Stimulated activated CD4-positive, alpha-beta T cell treated with anti-CD3 and anti-CD28 coated beads, Interleukin-15, amount 100 ng/mL, for 48 hours (primary cell): ENCODE results near the gene PRELP.

Experiments used
- DNase-seq, 2 donors: peaks; one replicate each; pipeline ENCODE4 v3.0.0-alpha.2; 2020; ENCODE audit warnings: low read depth in 2 of 2

The PRELP gene

DNA sequence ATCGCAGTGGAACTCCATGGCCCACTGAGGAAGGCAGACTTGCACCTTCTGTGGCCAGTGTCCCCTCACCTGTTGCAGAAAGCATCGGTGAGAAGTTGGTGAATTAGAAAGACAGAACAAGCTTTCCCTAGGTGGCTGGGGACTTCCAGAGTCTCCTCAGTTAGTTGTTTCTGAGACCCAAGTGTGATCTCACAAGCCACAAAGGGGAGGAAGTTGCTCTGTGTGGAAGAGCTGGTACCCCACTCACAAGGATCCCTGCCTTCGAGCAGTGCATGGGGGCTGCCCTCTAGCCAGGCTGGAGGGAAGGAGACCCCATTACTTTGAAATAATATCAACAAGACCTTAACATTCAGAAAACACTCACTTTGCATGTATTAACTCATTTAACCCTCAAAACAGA is 2.1 kb downstream of the PRELP start:
- no peak for DNase-seq

DNA sequence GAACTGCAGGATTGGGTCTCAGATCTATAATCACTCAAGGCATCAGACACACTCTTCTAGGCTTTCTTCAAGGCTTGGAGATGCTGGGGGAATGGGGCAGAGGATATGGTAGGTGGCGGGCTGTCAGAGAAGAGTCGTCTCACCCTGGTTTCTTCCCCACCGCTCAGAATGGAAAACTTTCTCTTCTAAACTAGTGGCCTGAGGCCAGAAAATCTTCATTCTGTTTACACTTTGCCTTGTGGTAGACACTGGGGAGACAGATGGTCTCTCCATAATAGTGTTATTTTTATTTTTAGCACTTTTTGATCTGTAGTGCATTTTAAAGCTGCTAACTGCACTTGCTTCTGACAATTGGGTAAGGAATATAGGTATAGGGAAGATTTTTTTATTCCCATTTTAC is 2.6 kb downstream of the PRELP start:
- DNase-seq = no peak

DNA sequence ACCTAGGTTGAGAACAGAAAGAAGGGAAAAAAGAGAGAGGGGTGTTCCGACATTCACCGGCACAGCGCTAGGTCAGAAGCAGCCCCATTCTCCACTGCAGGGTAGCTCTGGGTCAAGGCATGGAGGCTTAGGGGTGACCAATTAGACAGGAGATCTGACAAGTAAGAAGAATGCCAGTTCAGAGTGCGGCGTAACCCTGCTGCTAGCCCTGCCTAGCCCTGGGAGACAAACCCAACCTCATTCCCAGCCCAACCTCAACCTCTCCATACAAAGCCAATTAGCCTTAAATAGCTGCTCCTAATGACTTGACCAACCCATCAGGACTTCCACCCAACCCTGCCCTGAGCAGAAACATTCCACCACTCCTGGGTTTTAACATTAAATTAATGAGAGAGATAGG is 3.4 kb downstream of the PRELP start:
- no peak for DNase-seq

DNA sequence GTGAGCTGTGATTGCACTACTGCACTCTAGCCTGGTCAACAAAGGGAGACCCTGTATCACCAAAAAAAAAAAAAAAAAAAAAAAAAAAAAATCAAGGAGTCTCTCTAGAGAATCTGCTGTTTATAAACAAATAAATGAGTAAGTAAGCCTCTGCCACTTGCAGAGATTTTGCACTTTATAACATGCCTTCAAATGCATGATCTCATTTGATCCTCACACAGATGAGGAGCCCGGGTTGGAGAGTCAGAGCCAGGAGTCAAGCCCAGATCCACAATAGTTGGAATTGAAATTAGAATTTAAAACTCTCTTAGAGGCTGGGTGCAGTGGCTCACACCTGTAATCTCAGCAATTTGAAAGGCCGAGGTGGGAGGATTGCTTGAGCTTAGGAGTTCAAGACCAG is 4.0 kb downstream of the PRELP start:
- DNase-seq = no peak

DNA sequence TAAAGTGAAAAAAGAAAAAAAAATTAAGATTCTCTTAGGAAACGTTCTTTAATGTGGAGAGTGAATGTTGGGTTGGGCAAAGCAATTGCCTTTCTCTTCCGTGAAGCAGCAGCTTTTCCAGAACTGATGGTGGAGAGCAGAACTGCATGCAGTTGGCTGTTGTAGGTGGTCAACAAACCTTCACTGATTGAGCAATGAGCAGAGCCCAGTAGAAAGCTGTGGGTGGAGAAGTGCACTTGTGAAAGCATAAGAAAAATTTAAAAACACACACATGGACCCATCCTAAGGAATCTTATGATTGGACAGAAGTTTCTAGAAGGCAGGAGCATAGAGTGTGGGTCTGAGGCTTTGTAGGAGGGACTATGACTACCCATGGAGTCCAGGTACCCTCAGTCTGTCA is 4.5 kb downstream of the PRELP start:
- no peak for DNase-seq

DNA sequence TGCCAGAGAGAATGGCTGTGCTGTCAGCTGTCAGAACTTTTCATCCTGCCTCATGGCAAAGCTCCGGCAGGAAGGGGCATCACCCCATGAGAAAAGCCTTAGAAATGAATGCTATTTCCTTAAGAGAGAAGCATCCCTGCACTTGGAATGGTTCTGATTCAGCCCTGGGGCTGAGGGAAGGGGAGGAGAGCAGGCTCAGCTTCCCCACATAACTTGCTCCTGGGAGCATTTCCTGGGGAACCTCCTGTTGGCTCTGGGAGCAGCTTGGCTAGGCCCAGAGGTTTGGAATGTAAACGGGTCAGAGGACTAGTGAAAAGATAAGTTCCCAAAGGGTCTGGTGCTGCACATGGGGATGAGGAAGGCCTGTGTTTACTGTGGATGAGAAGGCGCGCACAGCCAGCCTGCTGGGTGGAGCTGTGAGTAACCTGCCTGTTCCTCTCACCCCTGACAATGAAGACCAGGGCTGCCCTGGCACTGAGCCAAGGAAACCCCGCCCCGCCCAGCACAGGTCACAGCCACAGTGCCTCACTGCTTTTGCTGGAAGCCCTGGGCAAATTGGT is 5.0 kb downstream of the PRELP start:
- DNase-seq = peak in 1 of 2 donors; percentile 23

DNA sequence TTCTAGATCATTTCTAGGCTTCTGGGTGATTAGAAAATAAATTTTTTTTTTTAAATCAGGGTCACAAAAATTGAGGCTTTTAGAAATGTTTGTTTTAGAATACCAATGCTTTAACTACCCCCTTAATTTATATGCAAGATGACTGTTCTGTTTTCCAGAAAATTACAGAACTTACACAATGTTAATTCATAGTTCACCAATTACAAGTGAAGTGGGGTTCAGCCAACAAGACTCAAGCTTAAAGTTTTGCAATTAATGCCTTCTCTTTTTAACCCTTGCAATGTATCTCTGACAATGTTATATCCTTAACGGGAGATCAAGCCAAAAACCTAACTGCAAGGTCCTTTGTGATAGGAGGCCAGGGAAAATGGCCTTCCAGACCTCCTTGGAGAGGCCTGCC is 5.6 kb downstream of the PRELP start:
- DNase-seq = no peak

DNA sequence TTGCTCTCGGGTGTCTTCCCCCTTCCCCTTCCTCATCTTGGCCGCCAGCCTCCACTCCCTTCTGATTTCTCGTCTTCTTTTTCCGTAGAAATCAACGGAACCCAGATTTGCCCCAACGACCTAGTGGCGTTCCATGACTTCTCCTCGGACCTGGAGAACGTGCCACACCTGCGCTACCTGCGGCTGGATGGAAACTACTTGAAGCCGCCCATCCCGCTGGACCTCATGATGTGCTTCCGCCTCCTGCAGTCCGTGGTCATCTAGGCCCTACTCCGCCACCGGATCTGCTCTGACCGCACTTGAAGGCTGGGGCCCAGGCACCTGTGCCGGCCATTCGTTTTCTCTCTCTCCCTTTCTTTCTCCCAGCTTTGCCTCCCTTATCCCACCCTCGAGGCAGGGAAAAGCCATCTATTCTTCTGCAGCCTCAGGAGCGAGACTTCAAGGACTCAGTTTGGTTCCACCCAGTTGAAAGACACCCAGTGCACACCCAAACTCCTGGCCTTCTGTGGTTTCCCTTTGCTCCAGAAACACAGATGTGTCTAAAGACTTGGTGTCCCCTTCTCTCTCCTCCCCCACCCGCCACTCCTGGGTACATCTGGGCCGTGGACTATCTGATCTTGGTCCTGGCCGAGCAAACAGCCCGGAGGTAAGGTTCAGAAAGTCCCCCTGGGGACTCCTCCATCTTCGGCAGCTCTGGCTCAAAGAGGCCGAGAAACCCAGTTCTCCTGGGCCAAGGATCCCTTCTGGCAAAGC is 11.2 kb downstream of the PRELP start:
- no peak for DNase-seq

DNA sequence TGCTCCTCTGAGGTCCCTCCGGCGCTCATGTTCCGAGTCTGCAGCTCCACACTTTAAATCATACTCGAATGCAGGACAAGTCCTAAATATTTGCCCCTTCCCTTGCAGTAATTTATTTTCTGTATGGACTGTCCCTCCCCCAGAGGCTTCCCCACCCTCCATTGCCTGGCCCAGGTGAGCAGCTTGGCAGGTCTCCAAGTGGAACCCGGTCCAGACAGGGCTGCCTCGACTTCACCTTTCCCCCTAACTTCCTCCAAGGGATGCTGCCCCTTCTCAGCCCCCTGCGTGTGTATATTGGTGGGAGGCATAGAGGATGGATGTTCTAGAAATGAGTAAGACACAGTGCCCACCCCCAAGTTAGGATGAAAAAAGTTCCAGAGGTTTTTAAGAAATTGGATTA is 12.9 kb downstream of the PRELP start:
- no peak for DNase-seq

DNA sequence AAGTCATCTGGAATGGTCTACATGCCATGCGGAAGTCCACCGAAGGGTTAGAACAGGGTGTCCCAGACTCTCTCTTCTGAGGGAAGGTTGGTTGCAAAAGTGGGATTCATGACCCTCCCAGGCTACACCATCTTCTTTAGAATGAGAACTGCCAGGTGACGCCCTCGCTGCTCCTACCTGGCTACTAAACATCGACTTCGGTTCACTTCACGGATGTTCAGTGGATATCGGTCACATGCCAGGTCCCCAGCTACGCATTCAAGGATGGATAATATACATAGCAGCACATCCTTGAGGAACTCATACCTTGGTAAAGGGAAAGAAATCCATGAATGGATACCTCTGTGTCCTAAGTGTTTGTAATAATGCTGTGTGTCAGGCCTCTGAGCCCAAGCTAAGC is 15.0 kb downstream of the PRELP start:
- no peak for DNase-seq

DNA sequence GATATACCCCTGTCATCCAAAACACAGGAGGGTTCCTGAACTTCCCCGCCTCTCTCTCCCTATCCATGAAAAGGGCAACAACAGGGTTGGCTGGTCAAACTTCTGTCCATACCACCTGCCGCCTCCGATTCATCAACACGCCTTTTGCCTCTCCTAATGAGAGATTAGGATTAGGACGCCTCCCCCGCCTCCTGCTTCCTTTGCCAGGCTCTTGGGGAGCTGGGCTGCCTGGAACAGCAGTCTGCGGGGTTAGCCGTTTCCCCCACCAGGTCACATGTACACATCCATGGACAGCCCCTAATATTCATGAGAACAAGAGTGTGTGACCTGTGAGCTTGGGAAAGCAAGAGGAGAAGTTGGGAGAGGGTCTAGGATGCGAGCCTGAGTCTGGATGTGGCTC is 16.1 kb downstream of the PRELP start:
- DNase-seq = no peak

DNA sequence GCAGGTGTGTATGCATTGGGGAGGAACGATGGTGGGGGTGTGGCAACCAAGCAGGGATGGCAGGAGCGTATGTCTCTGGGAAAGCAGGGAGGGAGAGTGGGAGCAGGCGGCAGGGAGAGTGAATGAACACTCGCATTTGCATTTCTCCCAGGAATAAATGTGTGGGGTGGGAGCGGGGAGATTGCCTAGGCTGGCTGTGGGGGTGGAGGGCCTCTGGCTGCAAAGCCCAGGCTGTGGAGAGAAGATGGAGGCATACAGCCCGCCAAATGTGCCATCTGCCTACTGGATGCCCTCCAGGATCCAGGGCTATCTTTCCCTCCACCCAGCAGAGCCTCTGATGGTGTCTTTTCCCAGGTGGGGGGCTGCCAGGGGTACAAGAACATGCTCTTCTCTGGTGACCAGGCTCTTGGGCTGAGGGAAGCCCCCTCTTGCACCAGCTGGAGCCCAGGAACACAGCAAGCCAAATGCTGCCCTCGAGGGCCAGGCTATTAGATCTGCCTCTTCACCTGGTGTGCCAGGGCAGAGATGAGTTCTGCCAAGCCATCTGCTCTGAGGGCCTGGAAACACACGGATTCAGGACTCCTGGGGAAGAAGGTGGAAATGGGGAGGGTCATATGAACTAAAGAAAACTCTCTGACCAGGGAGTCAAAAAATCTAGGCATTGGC is 16.6 kb downstream of the PRELP start:
- DNase-seq = no peak

DNA sequence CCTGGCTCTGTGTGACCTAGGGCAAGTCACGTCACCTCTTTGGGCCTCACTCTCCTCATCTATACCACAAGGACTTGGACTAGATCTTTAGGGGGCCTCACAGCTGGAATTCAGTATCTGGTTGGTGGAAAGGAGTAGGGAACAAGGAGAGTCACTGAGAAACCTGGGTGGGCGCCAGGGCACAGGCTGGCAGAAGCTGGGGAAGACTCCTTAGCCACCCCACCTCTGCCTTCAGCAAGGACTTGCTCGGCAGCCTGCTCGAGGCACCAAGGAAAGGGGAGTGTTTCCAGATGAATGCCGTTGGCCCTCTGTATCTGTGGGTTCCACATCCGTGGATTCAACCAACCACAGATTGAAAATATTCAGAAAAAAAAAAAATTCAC is 17.1 kb downstream of the PRELP start:
- DNase-seq = no peak

DNA sequence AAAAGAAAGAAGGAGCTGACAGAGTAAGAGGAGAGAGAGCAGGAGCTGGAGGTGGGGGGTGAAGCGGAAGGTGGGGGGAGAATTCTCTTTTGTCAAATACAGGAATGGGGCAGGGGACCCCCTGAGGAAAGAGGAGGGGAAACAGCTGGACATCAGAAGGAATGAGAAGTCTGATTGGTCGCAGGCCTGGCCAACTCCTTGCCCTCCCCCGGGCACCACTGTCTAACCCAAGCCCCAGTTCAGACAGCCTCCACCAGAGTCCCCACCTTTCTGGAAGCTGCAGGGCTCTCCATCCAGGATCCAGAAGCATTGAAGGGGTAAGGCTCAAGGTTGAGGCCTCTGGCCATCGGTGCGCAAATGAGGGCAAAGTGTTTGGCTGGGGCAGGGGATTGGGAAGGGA is 18.3 kb downstream of the PRELP start, which contains the start of gene OPTC:
TSS of gene OPTC (plus strand) at position 253 of the 400 bp plus-strand sequence. CDS start 1,853 bp downstream, outside the sequence.
- no peak for DNase-seq

DNA sequence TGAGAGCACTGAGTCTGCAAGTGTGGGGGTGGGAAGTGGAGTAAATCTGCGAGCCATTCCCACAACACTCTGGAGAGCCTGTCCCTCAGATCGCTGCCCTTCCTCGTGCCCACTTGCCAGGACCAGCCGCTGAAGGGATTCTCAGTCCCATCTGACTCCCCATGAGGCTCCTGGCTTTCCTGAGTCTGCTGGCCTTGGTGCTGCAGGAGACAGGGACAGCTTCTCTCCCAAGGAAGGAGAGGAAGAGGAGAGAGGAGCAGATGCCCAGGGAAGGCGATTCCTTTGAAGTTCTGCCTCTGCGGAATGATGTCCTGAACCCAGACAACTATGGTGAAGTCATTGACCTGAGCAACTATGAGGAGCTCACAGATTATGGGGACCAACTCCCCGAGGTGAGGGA is 20.2 kb downstream of the PRELP start:
- DNase-seq = no peak

DNA sequence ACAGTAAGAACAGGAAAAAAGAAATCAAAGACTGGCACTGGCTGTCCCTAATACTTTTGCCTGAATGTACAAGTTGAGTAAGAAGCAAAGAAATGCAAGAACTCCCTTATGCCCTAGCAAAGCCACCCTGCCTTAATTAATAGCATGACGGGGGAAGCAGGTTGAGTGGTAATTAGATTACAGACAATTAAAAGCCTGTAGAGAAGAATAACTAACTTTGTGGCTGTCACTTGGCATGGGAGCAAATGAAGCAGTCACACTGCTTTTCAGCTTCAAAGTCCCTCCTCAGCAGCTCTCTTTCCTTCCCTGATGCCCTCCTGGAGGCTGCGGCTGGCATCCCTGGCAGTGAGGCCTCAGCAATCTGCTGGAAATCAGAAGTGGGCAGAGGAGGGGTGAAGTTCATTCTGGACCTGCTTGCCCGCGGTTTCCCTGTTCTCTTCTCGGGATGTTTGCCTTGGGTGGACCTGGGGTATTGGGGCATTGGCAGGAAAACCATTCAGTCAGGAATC is 21.7 kb downstream of the PRELP start:
- DNase-seq = no peak

DNA sequence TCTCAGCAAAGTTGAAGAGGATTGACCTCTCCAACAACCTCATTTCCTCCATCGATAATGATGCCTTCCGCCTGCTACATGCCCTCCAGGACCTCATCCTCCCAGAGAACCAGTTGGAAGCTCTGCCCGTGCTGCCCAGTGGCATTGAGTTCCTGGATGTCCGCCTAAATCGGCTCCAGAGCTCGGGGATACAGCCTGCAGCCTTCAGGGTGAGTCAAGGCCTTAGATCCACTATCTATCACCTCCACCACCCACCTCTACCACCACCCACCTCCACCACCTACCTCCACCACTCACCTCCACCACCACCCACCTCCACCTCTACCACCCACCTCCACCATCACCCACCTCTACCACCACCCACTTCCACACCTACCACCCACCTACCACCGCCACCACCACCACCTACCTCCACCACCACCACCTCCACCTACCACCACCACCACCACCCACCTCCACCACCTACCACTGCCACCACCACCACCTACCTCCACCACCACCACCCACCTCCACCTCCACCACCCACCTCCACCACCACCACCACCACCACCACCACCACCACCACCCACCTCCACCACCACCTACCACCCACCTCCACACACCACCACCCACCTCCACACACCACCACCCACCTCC is 24.2 kb downstream of the PRELP start:
- no peak for DNase-seq

DNA sequence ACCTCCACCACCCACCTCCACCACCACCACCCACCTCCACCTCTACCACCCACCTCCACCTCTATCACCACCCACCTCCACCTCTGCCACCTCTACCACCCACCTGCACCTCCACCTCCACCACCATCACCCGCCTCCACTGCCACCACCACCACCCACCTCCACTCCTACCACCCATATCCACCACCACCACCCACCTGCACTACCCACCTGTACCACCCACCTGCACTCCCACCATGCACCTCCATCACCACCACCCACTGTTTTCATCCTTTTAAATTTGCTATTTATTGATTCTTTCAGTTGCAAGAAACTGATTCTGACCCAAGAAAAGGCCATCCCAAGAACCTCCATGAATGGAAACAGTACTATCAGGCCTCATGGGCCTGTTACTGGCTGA is 24.7 kb downstream of the PRELP start:
- DNase-seq = no peak

DNA sequence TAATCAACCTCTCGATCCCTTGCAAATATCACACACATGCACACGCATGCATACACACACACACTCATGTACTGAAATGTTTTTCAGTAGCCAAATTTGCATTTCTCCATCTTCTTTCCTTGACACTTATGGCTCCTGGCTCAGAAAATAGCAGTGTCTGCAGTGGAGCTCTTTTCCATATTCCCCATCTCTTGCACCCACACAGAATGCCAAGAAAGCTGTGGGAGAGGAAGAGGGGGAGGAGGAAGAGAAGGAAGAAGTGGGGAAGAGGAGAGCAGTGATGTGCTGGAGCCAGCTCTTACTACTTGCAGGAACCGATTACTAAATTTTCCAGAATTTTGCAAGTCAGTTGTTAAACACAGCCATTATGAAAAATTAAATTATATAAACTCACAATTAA is 28.2 kb downstream of the PRELP start:
- no peak for DNase-seq

DNA sequence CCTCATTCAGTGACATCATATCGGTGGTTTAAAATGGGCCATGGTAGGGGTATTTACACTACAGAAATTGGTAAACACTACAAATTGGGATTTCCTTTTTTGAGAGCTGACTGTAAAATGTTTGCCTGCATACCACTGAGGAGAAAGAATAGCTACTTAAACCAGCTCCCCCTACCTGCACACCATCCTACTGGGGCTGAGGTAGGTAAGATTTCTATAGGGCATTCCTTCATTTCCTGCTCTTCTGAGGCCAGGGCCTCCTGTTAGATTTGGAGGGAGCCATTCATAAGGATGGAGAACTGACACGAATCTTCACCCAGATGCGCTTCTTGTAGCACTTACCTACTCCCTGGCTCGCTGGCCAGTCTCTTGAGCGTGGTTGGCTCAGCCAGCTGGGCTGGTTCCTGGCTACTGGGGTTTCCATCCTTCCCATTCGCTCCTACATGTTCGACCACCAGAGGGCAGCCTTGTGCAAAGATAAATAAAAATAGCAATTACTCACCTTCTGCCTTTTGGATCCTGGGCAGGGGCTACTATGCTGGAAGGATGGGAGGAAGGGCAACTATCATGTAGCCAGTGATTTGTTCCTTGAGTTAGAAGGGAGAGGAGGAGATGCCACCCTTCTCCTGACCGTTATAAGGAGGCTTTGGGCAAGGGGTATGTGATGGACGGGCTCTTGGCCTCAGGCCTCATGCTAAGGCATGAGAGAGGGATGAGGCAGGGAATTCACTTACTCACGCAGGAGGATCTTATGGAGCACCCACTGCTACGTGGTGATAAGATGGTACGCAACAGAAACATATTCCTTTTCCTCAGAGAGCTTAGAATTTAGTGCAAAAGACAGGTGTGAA is 29.0 kb downstream of the PRELP start:
- peak; percentile 54 to 68 for DNase-seq

DNA sequence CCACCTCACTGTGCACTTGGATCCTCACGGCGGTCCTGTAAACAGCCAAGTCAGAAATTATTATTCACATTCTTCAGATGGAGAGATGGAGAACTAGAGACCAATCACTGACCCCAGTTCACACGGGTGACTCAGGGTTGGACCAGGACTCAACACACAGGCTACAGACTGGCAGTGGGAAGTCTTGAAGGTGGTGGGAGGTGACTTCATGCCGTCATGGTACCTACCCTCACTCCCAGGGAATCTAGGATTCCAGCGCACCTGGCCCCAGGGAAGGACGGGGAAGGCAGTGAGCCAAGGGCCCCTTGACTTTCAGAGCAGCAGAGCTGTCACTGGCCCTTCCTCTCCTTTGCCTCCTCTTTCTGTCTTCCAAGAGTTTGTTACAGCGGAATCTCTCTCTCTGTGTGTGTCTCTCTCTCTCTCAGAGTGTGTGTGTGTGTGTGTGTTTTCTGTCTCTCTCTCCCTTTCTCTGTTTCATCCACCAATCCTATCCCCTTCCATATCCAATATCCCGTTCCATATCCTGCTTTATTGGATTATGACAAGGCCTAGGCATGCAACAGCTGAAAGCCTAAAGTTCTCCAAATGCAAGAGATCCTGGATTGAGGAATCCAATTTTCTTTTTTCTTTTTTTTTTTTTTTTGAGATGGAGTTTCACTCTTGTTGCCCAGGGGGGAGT is 30.1 kb downstream of the PRELP start:
- DNase-seq = no peak
